Measurements from ENCODE around the gene NIT1. TPM values are rescaled to one million over a fixed set of nuclear protein-coding genes. Genes with fewer than 3 reads are reported as not detected.
A peak's percentile ranks its signal among the peaks of the same experiment; 100 is the strongest.

NIT1 gene
- total and polyA plus RNA-seq, 9 of the 15 experiments (the other 6 are each of a cell fraction or from before 2014, with no cell fraction given) = 18.4 to 76.0 (median 33.7) TPM

DNA sequence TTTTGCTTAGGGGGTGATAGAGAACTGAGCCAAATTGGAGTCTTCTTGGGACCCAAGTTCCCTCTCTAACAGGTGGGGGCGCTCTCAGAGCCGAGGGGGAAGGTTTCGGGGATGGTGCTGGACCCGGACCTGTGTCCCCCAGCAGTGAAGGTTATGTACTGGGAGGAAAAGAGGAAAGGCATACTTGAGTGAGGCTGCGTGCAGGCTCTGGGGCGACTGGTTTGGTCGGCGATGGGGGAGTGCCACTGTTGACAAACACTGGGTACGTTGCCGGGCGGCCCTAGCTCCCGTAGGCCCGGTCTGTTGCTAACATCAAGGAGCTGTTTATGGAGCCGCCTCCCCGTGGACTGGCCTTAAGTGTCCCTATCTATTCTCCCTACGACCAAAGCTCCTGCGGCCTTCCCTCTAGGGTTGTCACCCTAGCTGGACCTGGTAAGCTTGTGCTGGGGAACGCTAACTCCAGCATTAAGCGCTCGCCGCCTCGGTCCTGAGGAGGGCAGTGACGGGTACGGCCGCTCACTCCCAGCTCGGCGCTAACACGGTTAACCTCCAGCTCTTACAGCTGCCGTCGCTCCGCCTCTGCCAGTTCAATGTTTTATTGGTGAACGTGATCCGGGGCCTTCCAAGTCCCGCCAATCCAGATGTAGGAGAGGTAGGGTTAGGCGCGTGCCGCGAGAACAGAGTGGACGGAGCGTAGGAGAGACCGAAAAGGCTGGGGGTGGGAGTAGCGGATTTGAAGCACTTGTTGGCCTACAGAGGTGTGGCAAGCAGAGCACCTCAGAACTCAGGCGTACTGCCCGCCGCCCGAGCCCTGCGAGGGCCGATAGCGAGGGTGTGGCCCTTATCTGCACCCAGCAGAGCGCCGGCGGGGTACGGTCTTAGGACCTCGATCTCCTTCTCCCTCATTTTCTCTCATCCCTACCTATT, 48.1 kb downstream of the NIT1 start, which contains the start of gene PPOX (continued):
- TF ChIP-seq MECOM (CRISPR knock-in tag; IDR thresholded peaks at IDR 0.05) (no peak), ZNF79 (CRISPR knock-in tag; IDR thresholded peaks at IDR 0.05; ENCODE audit: low read depth) (no peak), HIVEP1 (CRISPR knock-in tag; IDR thresholded peaks at IDR 0.05) (no peak), LCOR (CRISPR knock-in tag; IDR thresholded peaks at IDR 0.05) (peak; percentile 92; the same call in 1 of the 2 replicates), TSC22D4 (tag; IDR thresholded peaks at IDR 0.05) (no peak), SOX6 (IDR thresholded peaks at IDR 0.05) (peak; percentile 97), POLR2G (IDR thresholded peaks at IDR 0.05; ENCODE audit: low read depth, low read length) (peak; percentile 93), FOXJ2 (tag; IDR thresholded peaks at IDR 0.05) (peak; percentile 100), SP2 (IDR thresholded peaks at IDR 0.05; ENCODE audit: extremely low read depth, low read depth, low read length, poor library complexity, severe bottlenecking) (no peak), RBM14 (IDR thresholded peaks at IDR 0.05; ENCODE audit: borderline replicate concordance, insufficient read depth, low read depth, low read length) (no peak), KLF13 (tag; IDR thresholded peaks at IDR 0.05; ENCODE audit: borderline replicate concordance, low read depth) (0 out of 2 replicates have a peak, but pooled peaks have one; percentile 77), HNRNPUL1 (IDR thresholded peaks at IDR 0.05; ENCODE audit: low read length) (no peak), NONO (IDR thresholded peaks at IDR 0.05; ENCODE audit: low read depth in 2 of 2, low read length in 1 of 2) (peak in 1 of 2 experiments; percentile 87; a peak in 2 of 4 replicates), RHOXF2B (CRISPR knock-in tag; conservative IDR thresholded peaks at IDR 0.05) (no peak), ZNF224 (CRISPR knock-in tag; IDR thresholded peaks at IDR 0.05) (no peak), ZBTB17 (CRISPR knock-in tag; IDR thresholded peaks at IDR 0.05) (peak; percentile 77; the same call in 1 of the 2 replicates), ETS2 (tag; IDR thresholded peaks at IDR 0.05; ENCODE audit: borderline replicate concordance, poor library complexity, severe bottlenecking) (no peak), KLF16 (IDR thresholded peaks at IDR 0.05) (peak; percentile 97)
- TF ChIP-seq, protein P1, sequence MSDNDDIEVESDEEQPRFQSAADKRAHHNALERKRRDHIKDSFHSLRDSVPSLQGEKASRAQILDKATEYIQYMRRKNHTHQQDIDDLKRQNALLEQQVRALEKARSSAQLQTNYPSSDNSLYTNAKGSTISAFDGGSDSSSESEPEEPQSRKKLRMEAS (CRISPR knock-in tag; IDR thresholded peaks at IDR 0.05) = peak; percentile 90
- TF ChIP-seq, protein P2, sequence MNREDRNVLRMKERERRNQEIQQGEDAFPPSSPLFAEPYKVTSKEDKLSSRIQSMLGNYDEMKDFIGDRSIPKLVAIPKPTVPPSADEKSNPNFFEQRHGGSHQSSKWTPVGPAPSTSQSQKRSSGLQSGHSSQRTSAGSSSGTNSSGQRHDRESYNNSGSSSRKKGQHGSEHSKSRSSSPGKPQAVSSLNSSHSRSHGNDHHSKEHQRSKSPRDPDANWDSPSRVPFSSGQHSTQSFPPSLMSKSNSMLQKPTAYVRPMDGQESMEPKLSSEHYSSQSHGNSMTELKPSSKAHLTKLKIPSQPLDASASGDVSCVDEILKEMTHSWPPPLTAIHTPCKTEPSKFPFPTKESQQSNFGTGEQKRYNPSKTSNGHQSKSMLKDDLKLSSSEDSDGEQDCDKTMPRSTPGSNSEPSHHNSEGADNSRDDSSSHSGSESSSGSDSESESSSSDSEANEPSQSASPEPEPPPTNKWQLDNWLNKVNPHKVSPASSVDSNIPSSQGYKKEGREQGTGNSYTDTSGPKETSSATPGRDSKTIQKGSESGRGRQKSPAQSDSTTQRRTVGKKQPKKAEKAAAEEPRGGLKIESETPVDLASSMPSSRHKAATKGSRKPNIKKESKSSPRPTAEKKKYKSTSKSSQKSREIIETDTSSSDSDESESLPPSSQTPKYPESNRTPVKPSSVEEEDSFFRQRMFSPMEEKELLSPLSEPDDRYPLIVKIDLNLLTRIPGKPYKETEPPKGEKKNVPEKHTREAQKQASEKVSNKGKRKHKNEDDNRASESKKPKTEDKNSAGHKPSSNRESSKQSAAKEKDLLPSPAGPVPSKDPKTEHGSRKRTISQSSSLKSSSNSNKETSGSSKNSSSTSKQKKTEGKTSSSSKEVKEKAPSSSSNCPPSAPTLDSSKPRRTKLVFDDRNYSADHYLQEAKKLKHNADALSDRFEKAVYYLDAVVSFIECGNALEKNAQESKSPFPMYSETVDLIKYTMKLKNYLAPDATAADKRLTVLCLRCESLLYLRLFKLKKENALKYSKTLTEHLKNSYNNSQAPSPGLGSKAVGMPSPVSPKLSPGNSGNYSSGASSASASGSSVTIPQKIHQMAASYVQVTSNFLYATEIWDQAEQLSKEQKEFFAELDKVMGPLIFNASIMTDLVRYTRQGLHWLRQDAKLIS (CRISPR knock-in tag; IDR thresholded peaks at IDR 0.05) = peak; percentile 64; the same call in 1 of the 2 replicates
- TF ChIP-seq, protein P3, sequence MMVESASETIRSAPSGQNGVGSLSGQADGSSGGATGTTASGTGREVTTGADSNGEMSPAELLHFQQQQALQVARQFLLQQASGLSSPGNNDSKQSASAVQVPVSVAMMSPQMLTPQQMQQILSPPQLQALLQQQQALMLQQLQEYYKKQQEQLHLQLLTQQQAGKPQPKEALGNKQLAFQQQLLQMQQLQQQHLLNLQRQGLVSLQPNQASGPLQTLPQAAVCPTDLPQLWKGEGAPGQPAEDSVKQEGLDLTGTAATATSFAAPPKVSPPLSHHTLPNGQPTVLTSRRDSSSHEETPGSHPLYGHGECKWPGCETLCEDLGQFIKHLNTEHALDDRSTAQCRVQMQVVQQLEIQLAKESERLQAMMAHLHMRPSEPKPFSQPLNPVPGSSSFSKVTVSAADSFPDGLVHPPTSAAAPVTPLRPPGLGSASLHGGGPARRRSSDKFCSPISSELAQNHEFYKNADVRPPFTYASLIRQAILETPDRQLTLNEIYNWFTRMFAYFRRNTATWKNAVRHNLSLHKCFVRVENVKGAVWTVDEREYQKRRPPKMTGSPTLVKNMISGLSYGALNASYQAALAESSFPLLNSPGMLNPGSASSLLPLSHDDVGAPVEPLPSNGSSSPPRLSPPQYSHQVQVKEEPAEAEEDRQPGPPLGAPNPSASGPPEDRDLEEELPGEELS (CRISPR knock-in tag; IDR thresholded peaks at IDR 0.05; ENCODE audit: borderline replicate concordance) = 0 out of 2 replicates have a peak, but pooled peaks have one; percentile 21

Data from K562 (cell line).